Ishikawa (cell line): ENCODE results near the gene NAV2.

Source experiments
- CEBPB ChIP-seq: IDR thresholded peaks from 2 replicates; pipeline ENCODE4 v1.6.1; 2012
- CREB1 ChIP-seq: IDR thresholded peaks from 2 replicates; pipeline ENCODE4 v1.6.1; 2012; ENCODE audit warnings: low read depth
- EGR1 ChIP-seq: IDR thresholded peaks from 2 replicates; pipeline ENCODE4 v1.6.1; 2012
- EP300 ChIP-seq: IDR thresholded peaks from 2 replicates; pipeline ENCODE4 v1.6.1; 2012; ENCODE audit warnings: borderline replicate concordance
- FOXM1 ChIP-seq: IDR thresholded peaks from 2 replicates; pipeline ENCODE4 v1.6.1; 2012; ENCODE audit warnings: low read depth, borderline replicate concordance
- NFIC ChIP-seq: IDR thresholded peaks from 2 replicates; pipeline ENCODE4 v1.6.1; 2012
- RAD21 ChIP-seq: IDR thresholded peaks from 2 replicates; pipeline ENCODE4 v1.6.1; 2012; ENCODE audit warnings: low read depth
- TAF1 ChIP-seq: IDR thresholded peaks from 2 replicates; pipeline ENCODE4 v1.6.1; 2012; ENCODE audit warnings: low read depth, mild to moderate bottlenecking
- TCF12 ChIP-seq: IDR thresholded peaks from 2 replicates; pipeline ENCODE4 v1.6.1; 2012; ENCODE audit warnings: low read depth
- TEAD4 ChIP-seq: IDR thresholded peaks from 2 replicates; pipeline ENCODE4 v1.6.1; 2012
- USF1 ChIP-seq: IDR thresholded peaks from 2 replicates; pipeline ENCODE4 v1.6.1; 2012
- YY1 ChIP-seq: IDR thresholded peaks from 2 replicates; pipeline ENCODE4 v1.6.1; 2012; ENCODE audit warnings: low read depth
- ZBTB7A ChIP-seq: IDR thresholded peaks from 2 replicates; pipeline ENCODE4 v1.6.1; 2012; ENCODE audit warnings: low read depth
- TF ChIP-seq, protein P1 (sequence below): IDR thresholded peaks from 2 replicates; pipeline ENCODE4 v1.6.1; 2012; ENCODE audit warnings: low read depth, mild to moderate bottlenecking
- TF ChIP-seq, protein P2 (sequence below): IDR thresholded peaks from 2 replicates; pipeline ENCODE4 v1.6.1; 2012

The NAV2 gene

DNA sequence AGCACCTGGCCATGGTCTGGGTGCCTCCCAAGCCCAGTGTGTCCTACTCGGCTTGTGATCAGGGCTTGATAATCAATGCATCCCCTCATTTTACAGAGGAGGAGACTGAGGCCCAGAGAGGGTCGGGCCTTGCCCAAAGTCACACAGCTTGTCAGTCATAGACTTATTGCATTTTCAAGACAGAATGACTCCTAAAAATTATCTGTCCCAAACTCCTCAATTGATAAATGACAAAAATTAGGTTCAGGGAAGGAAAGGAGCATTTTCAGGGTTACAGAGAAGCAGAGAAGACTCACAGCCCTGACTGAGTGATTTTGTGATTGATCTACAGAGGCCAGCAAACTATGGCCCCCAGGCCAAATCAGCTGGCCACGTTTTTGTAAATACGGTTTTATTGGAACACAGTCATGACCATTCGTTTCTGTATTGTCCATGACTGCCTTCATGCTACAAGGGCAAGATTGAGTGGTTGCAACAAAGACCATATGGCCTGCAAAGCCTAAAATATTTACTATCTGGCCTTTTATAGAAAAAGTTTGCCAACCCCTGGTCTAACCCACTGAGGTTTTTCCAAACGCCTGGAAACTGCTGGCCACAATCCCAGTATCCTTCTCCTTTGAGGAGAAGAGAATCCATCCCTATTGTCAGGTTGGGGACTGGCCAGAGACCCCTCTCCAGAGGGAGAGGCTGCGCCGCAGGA, 35.1 kb upstream of the NAV2 start:
- TF ChIP-seq EGR1 (no peak), TCF12 (no peak), EP300 (no peak), USF1 (no peak), CREB1 (no peak), TAF1 (no peak), YY1 (no peak), TEAD4 (no peak), CEBPB (no peak), NFIC (no peak), FOXM1 (no peak), ZBTB7A (no peak), RAD21 (no peak)
- TF ChIP-seq, protein P1, sequence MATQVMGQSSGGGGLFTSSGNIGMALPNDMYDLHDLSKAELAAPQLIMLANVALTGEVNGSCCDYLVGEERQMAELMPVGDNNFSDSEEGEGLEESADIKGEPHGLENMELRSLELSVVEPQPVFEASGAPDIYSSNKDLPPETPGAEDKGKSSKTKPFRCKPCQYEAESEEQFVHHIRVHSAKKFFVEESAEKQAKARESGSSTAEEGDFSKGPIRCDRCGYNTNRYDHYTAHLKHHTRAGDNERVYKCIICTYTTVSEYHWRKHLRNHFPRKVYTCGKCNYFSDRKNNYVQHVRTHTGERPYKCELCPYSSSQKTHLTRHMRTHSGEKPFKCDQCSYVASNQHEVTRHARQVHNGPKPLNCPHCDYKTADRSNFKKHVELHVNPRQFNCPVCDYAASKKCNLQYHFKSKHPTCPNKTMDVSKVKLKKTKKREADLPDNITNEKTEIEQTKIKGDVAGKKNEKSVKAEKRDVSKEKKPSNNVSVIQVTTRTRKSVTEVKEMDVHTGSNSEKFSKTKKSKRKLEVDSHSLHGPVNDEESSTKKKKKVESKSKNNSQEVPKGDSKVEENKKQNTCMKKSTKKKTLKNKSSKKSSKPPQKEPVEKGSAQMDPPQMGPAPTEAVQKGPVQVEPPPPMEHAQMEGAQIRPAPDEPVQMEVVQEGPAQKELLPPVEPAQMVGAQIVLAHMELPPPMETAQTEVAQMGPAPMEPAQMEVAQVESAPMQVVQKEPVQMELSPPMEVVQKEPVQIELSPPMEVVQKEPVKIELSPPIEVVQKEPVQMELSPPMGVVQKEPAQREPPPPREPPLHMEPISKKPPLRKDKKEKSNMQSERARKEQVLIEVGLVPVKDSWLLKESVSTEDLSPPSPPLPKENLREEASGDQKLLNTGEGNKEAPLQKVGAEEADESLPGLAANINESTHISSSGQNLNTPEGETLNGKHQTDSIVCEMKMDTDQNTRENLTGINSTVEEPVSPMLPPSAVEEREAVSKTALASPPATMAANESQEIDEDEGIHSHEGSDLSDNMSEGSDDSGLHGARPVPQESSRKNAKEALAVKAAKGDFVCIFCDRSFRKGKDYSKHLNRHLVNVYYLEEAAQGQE = no peak
- TF ChIP-seq, protein P2, sequence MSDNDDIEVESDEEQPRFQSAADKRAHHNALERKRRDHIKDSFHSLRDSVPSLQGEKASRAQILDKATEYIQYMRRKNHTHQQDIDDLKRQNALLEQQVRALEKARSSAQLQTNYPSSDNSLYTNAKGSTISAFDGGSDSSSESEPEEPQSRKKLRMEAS = no peak

DNA sequence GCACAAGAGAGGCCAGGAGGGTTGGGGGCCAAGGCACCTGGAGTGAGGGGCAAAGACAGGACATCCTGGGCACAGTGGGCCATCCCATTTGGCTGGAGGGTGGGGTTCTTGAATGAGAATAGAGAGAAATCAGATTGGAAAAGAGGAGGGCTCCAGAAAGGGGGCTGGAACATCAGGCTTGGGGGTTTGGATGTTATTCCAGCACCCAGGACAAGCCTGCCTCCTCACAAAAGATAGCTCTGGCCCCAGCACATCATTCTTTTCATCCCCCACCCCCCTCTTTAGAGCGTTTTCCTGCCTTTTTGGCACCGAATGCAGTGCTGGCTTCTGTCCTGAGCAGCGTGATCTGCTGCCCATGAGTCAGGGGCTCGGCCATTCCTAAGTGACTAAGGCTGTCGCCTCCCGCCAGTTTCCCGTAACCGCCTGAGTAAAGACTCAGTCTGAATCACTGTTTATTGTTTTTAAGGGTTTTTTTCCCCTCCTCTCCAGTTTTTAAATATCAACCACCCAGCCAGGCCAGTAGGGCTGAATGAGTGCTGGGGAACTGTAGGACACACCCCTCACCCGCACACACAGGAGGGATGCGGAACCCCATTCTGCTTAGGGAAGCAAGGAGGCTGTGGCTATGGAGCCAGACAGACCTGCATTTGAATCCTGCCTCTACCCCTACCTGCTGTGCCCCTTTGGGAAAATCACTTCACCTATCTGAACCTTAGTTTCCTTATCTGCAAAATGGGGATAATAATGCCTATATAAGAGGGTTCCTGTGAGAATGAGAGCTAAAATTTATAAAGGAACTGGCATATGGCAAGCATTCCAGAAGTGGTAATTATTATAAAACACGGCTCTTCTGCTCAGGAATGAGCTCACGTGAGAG, 32.4 kb upstream of the NAV2 start:
- TF ChIP-seq CEBPB = no peak
- TF ChIP-seq, protein P2 = no peak
- TF ChIP-seq NFIC = no peak
- TF ChIP-seq TAF1 = no peak
- no peak for TF ChIP-seq YY1
- TF ChIP-seq EGR1 = no peak
- TF ChIP-seq TEAD4 = no peak
- TF ChIP-seq ZBTB7A = no peak
- TF ChIP-seq EP300 = no peak
- no peak for TF ChIP-seq CREB1
- no peak for TF ChIP-seq USF1
- TF ChIP-seq FOXM1 = no peak
- no peak for TF ChIP-seq RAD21
- TF ChIP-seq, protein P1 = no peak
- TF ChIP-seq TCF12 = no peak

- TF ChIP-seq EGR1 (no peak), CREB1 (no peak), ZBTB7A (no peak), YY1 (no peak), USF1 (no peak), TCF12 (no peak), RAD21 (no peak), EP300 (no peak), TEAD4 (no peak), CEBPB (no peak), FOXM1 (no peak), TAF1 (no peak), NFIC (no peak)
- TF ChIP-seq, protein P1 = no peak
- TF ChIP-seq, protein P2 = no peak
Measured at GRCh38 chr11:19680829-19681368, 31.7 kb upstream of the NAV2 start.
